GM21367 (cell line): ENCODE data around the gene IFI27L1.

Experiments used
- ATAC-seq: cut with Tn5 transposase; IDR thresholded peaks from one replicate; pipeline ENCODE4 v1.9.1; 2021; ENCODE audit not compliant: unreplicated experiment

IFI27L1 gene

GRCh38 chr14:94129758-94130414, 48.8 kb downstream of the IFI27L1 start:
- ATAC-seq: no peak

- ATAC-seq: no peak
These were observed 51.3 kb downstream of the IFI27L1 start for GRCh38 chr14:94132285-94132887.

DNA sequence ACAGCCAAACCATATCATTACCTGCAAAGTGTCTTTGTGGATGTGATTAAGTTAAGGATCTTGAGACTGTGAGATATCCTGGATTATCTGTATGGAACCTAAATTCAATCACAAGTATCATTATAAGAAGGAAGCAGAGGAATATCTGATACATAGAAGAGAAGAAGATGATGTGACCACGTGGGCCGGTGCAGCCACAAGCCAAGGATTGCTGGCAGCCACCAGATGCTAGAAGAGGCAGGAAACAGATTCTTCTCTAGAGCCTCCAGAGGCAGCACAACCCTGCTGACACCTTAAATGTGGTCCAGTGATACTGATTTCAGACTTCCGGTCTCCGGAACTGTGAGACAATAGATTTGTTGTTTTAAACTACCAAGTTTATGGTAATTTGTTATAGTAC, 54.4 kb downstream of the IFI27L1 start:
- ATAC-seq: no peak

DNA sequence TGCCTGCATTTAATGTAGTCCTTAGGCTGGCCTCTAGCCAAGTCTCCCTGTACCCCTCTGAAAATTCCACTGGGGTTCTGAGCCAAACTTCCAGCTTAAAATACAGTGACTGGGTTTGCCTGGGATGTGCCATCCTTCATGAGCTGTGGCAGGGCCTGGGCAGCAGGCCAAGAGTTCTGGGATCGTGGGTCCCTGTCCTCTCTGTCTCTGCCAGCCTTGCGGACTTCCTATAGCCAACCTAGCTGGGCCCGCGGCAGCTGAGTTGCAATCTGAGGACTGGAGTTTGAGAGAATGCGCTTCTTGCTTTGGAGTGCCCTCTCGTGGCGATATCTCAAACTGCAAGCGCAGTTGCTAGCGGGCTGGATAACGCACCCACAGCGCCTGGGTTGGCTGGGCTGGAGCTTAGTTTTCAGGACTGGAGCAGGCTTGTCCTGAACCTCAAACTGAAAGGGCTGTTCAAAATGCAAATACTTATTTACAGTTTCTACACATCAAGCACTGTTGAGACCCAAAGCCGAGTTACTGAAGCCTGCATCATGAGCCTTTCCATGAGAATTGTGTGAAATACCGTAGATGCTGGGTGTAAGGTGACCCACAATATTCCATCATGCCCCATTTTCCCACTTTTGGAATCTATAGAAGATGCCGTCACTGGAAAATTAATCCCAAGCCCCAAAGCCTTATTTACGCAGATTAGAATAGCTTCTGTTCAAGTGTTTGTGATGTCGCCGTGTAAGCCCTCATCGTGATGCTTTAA, 55.6 kb downstream of the IFI27L1 start:
- ATAC-seq: peak; percentile 87

DNA sequence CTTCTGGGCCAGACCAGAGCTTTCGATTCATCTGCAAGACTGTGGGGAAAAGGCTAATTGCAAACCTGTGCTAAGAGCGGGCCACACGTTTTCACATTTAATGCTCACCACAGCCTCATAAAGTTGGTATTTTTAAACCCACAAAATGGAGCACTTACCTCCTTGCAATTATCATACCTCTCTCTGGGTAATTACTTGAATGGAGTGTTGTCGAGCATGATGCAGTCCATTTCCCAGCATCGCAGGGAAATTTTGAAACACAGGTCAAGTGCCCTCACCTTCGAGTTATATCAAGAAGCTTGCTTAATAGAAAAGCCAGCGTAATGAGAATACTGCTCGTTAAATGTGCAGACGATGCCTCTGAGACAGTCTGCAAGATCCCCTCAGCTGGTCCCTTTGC, 57.1 kb downstream of the IFI27L1 start:
- ATAC-seq: no peak

DNA sequence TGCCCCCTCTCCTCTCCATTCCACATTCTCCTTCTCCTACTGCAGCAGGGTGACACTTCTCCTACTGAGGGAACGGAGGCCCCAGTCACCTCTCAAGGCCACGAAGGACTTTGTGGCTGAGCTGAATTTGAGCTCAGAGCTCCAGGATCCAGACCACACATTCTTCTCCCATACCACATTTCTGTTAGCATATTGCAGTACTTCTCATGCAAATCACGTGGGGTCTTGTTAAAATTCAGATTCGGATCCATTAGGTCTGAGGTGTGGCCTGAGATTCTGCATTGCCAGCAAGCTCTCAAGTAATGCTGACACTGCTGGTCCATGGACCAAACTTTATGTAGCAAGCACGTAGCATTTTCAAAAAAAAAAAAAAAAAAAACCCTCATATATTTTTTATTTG, 57.9 kb downstream of the IFI27L1 start:
- ATAC-seq: no peak

DNA sequence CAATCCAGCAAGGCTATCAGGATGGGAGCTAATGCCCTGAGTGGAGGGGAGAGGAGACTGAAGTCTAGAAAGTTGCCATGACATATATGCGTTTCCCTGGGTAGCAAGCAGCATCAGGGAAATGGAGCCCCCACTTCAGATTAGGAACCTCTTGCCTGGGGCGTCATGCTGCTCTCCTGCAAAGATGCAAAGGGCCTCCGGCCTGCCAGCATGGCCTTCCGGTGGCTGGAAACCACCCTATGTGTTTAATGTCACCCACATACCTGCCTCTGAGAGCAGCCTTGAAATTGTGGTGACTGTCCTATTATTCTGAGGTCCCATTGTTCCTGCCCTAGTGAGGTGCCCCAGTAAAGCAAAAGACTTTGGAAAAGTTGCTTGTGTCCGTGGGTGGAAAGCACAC, 58.3 kb downstream of the IFI27L1 start:
- ATAC-seq: no peak

DNA sequence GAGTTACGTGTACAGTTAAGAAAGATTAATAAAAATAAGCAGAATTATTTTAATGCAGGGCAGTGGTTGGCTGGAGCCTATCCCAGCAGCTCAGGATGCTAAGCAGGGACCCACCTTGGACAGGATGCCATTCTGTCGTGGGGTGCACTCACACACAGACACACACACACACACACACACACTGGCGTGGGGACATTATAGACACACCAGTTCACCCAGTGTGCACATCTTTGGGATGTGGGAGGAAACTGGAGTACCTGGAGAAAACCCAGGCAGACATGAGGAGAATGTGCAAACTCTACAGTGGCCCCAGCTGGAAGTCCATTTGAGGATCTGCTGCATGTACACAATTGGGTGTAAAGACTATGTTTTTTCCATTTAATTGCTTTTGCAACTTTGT, 61.1 kb downstream of the IFI27L1 start:
- no peak for ATAC-seq

DNA sequence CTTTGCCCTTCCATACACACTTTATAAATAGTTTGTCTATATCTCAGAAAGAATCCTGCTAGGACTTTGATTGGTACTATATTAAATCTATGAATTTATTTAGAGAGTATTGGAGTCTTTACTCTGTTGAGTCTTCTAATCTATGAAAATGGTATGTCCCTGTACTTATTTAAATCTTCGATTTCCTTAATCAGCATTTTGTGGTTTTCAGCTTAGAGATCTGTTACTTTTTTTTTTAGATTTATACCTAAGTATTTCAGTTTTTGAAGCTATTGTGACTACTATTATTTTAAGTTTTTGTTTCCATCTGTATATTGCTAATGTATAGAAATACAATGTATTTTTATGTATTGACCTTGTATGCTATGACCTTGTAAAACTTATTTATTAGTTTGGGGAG, 61.7 kb downstream of the IFI27L1 start:
- ATAC-seq: no peak

DNA sequence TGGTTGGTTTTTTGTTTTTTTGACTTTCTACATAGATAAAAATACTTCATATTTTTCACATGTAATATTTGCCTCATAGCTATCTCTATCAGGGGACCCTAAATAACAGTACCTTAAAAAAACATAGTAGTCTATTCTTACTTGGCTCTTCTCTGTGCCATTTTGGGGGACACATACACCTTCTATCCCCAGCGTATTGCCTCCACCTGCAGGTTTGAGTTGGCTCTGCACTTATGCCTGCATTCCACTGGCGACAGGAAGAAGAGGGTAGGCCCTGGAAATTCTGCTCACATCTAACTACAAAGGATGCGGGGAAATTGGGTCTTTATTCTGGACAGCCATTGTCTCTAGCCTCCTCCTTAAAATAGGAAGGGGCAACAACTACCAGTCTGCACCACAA, 62.1 kb downstream of the IFI27L1 start:
- no peak for ATAC-seq

DNA sequence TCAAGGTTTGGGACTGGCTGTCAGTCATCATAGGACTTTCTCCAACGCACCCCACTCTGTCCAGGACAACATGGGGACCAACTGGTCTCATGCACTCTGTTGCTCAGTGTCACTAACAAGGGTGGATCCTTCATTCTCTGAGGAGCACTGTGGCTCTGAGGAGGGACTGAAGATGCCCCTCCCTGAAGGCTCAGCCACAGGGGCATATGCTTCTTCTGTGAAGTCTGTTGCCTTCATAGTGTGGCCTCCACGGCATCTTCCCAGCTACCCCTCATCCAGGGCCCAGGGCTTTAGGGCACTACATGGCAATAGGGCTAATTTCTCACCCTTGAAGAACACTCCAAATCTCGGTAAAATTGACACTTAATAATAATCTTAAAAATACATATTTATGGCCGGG, 62.6 kb downstream of the IFI27L1 start:
- no peak for ATAC-seq

DNA sequence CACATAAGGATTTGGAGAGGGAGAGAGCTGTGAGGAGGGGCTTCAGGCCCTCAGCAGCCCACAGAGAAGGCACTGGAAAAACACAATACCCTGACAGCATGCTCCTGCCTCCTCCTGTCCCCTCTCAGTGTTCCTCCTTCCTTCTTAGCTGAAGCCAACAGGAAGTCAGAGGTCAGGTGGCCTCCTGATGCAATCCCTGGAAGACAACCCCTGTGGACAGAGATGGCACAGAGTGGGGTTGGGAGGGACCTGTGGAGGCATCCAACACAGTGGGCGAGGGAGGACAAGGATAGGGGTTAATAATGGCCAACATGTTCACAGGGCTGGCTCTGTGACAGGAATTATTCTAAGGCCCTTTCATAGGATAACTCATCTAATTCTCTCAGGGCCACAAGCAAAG, 63.7 kb downstream of the IFI27L1 start:
- ATAC-seq: no peak

DNA sequence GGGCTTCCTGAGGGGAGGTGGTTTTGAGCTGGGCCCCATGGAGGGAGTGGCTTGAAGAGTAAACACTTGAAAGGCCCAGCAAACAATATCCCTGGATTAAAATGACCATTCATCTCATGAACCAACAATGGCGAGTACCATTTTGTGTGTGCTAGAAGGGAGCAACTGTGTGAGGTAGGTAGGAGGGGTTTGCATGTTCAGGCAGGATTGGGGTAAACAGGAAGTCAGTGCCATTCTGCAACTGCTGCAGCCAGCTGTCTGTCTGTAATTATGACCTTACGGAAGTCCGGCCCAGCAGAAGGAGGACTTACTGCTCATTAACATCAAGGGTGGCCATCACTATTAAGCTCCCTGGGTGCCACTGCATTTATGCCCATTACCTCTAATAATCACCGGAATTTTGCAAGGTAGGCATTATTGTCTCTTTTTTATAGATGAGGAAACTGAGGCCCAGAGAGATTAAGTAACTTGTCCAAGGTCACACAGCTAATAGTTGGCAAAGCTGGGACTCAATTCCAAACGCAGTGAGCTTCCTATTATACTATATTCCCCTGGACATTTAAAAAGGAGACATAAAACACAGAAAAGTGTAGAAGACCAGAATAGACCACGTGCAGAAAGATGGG, 64.9 kb downstream of the IFI27L1 start:
- no peak for ATAC-seq
